GM21390 (cell line): Measurements from ENCODE around the gene CDK6.

Experiments used
- ATAC-seq: cut with Tn5 transposase; IDR thresholded peaks from one replicate; pipeline ENCODE4 v1.9.1; 2021; ENCODE audit not compliant: unreplicated experiment

CDK6 gene

GRCh38 chr7:92848441-92848840, 12.1 kb upstream of the CDK6 start:
- ATAC-seq: no peak

DNA sequence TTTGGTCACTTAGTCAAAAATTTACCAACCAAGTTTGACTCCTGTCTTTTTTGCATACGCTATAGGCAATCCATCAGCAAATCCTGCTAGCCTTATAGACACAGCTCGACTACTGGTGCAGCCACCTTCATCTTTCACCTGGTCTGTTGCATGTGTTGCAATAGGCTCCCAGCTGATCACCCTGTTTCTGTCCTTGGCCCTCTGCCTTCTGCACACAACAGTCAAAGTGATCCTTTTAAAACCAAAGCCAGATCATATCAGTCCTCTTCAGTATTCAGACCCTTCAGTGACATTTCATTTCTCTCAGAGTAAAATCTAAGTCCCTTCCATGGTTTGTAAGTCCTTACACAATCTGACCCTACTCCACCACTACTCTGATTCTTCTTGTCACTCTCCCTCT, 10.9 kb upstream of the CDK6 start:
- ATAC-seq: no peak

DNA sequence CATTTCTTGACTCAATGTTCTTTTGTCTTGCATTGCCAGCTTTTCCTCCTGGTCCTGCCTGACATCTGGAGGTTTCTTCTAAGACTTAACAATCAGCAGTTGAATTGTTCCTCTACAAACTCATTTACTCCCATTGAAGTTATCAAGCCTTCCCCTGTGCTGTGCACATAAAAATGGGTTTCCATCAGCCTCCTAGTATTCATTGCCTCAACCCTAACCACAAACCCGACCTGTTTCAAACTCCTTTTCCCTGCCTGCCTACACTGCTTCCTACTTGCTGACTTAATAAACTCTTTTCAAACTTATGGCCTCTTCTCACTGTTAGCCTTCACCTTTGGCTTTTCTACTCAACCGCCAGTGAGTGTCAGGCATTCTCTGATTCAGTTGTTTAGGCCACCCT, 9.4 kb upstream of the CDK6 start:
- ATAC-seq: no peak

GRCh38 chr7:92843781-92844180, 7.4 kb upstream of the CDK6 start:
- ATAC-seq: no peak

- no peak for ATAC-seq
Observed at GRCh38 chr7:92843034-92843760, 6.8 kb upstream of the CDK6 start.

DNA sequence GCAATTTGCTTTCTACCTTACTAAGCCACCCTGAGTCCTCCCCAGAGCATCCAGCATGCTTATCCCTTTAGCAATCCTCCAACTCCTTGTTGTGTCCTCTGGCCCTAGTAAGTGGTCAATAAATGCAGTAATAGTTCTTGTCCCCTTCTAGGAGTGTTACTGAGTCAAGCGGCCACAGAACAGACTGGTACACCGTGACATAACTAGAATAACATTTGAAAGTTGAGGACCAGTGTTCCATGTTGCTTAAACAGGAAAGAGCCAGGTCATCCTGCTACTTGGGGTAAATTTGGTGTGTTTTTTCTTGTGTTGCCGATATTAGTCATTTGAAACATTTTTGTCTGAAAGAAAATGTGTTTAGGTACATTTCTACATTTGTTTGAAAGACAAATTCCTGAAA, 4.8 kb upstream of the CDK6 start:
- ATAC-seq: no peak

DNA sequence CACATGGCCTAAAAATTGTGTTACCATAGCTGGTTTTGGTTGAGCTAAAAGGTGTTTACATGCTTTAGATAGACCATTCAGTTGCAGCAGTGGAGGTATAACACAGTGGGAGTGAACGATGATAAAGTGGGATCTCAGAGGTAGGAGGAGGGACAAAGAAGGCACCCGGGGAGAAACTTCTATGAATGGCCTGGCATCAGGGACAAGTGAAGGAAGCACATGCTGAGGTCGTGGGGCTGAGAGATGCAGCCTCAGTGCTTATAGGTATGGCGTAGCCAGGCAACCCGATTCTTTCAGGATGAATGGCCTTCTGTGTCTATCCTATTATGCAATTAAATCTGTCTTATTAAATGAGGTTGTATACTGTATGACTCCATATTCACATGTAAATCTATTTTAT, 3.9 kb upstream of the CDK6 start:
- ATAC-seq: no peak

- ATAC-seq: no peak
Observed at GRCh38 chr7:92839901-92840300, 3.5 kb upstream of the CDK6 start.

- no peak for ATAC-seq
Observed at GRCh38 chr7:92838934-92839333, 2.6 kb upstream of the CDK6 start.

DNA sequence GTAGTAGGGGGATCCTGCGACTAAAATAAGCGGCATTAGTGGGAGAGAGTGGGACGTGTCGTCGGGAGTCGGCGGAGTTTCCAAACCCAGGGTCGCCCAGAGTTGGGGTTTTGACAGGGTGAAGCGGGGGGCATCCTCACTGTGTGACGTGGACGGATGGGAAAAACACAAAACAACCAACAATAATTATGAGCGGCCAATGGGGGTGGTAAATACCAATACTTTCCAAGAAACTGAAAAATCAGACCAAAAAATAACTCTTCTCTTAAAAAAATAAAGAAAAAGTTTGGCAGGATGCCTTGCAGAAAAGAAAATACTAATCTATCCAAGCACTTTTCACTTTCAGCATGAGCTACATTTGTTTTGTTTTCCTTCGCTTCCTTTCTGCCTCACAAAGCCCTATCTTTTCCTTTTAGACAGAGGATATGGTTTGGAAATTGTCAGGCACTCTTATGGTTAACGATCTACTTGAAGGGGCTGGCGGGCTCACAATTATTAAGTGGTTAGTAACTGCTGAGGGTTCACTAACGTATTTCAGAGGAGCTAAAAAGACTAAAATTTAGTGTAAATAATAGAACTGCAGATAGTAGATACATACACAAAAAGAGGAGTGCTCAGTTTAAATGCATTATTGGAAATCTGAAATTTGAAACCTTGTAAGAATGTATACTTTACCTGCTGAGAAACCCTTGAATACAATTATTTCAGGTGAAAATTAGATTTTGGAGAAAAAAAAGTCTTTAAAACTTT, 802 bp upstream of the CDK6 start:
- no peak for ATAC-seq

GRCh38 chr7:92835851-92836488, 403 bp downstream of the CDK6 start:
- ATAC-seq: no peak

DNA sequence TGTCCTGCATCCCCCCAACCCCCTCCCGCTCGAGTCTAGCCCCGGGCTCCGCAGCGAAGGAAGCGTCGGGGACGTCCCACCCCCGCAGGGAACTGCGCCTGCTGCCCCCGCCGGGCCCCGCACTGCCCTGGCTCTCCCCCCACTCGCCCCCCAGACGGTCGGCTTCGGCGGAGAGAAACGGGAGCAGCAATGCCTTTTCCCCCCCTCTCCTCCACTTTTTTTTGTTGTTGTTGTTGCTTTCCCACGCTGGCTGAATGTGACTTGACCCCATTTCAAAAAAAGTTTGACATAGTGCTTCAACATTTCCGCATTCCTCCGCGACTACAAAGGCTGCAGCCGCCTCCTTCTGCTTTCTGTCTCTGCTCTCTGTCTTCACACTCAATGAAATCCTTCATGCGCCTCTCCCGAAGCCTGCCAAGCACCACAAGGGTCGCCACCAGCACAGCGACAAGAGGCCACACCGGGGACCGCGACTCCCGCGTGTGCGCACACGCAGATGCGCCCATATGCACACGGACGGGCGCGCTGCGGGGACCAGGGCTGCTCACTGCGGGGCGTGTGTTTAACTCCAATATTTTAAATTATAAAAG, 1.0 kb downstream of the CDK6 start:
- no peak for ATAC-seq

GRCh38 chr7:92834507-92835260, 1.7 kb downstream of the CDK6 start:
- ATAC-seq: no peak

- peak; percentile 41 for ATAC-seq
Observed at GRCh38 chr7:92833766-92834506, 2.4 kb downstream of the CDK6 start.

GRCh38 chr7:92833024-92833765, 3.2 kb downstream of the CDK6 start:
- peak; percentile 50 for ATAC-seq

DNA sequence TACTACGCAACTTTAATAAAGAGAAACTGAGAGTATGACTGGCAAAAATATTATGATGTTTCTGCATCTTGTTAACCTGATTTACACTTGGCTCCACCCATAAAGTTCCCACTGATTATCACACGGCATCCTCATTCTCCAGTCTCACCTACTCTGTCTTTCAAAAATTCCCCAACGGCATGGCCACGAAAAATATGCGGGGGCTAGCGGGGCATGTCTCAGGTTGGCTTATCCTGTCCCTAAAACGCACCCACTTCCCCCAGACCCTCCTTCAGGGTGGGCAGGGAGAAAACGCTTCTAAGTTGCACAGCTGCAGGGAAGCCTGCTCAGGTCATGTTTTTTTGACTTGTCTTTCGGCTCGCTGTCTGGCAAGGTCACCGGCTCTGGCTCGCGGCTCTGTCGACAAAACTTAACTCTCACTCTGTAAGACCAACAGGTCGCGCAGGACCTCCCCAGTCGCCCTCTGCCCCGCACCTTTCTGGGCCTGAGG, 3.8 kb downstream of the CDK6 start:
- peak; percentile 2 for ATAC-seq

DNA sequence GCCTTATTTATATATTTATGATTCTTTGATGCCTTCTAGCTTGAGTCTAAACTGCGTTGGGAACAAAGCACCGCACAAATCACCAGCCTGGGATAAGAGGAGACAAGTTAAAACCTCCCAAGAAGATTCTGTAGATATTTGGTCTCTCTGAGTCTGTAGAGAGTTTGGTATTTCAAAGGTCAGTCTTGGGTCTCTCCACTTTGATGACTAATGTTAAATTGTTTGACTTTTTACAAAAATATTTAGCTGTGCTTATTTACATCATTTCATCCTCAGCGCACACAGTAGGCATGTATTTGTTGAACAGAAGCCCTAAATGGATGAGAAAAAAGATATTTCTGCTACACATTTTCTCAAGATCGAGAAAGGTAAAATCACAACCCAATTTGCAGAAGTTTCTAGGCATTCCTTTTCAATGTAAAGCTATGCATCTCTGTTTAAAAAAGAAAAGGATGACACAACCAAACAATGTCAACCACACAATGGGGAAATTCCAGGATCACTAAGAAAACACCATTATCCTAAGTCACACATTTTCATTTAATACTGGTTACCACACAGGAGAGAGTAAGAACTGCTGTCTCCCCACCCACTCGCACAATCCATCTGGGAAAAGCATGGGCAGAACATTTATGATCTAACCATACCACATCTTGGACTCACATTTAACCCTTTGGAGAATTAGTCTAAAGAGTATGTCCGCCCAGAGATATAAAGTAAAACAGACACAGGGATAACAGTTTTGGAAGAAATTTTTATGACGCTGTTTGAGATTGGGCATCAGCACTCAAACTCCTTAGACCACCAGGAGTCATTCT, 4.4 kb downstream of the CDK6 start:
- ATAC-seq: no peak

DNA sequence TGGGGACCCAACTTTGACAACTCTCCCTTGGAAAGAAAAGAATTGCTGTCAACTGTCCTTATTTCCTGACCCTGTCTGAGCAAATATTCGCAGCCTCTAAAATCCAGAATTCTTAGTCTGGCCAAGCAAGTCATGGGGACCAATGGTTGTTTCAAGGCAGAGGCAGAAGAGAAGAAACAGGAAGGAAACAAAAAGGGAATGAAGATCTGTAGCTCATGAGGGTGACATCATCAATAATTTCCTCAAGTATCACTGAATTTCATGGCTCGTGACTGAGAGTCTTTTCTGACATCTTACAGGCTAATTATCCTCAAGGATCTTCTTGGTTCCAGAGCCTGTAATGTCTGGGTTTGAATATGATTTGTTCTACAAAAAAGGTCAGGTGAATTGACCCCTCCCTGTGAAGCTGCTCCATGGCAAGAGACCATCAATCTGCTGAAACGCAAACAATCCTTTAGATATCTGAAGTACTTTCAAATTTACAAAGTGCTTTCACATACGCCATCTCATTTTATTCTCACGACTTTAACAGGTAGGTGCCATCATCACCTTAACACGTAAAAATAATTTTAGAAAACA, 5.8 kb downstream of the CDK6 start:
- ATAC-seq: no peak
